HepG2 (cell line): ENCODE measurements around the gene SYCE3. TPM values are rescaled to one million over a fixed set of nuclear protein-coding genes. Genes with fewer than 3 reads are reported as not detected.

Experiments
- ATAC-seq: fragments of 200-7000 bp; cut with Tn5 transposase; 3 replicates; pipeline ENCODE4 v1.9.1; 2020; ENCODE audit warnings: mild to moderate bottlenecking, moderate library complexity
- BruUV-seq: library from RNA; stranded (reverse); fragments of 400-500 nt; replicated peaks from 2 replicates; lab custom pipeline; 2021; lab: Mats Ljungman, UMichigan
- CTCF ChIA-PET: fragments of 300-600 bp; formaldehyde crosslinking; extraction: SDS; loops from one replicate; lab custom pipeline; 2021; ENCODE audit warnings: low total read pairs, inconsistent platforms, low intra/inter-chr PET ratio; lab: Yijun Ruan, JAX
- POLR2A ChIA-PET: fragments of 350-600 bp; sonication (Branson Sonifier 250); formaldehyde crosslinking; loops from one replicate; lab custom pipeline; 2020; ENCODE audit warnings: antibody characterized with exemption, inconsistent platforms; lab: Yijun Ruan, JAX
- DNase-seq: peaks from one replicate; pipeline ENCODE4 v3.0.0-alpha.2; 2015; ENCODE audit warnings: low spot score
- FAIRE-seq: peaks from 3 replicates; lab custom pipeline; 2011; peaks lifted over from hg19 to GRCh38; lab: Jason Lieb, UNC
- H2AFZ ChIP-seq: one replicate; pipeline ENCODE4 v1.6.1; 2011; ENCODE audit warnings: low read length, inconsistent platforms
- H3K27ac ChIP-seq: fragments of 300-600 bp; 3 replicates; pipeline ENCODE4 v1.8.0; 2011; ENCODE audit warnings: mixed run types, mild to moderate bottlenecking, mixed read lengths, low read length, inconsistent platforms; ENCODE audit not compliant: insufficient read depth; ENCODE audit errors: extremely low read length
- H3K27me3 ChIP-seq, 2 experiments: fragments of 200-600 bp in 1 of 2; 2 replicates in 1 of 2; 3 replicates in 1 of 2; pipeline versions ENCODE4 v1.6.0 to v1.8.0; 2011; ENCODE audit warnings: low read length in 2 of 2, mild to moderate bottlenecking in 2 of 2, moderate library complexity in 2 of 2, inconsistent platforms in 1 of 2; ENCODE audit not compliant: insufficient read depth in 2 of 2, control insufficient read depth in 1 of 2
- H3K36me3 ChIP-seq, 2 experiments: fragments of 200-600 bp in 1 of 2; replicated peaks in 1 of 2; 2 replicates in 1 of 2; 3 replicates in 1 of 2; pipeline versions ENCODE4 v1.5.1 to v1.8.0; 2011; ENCODE audit warnings: low read length in 2 of 2, inconsistent platforms in 1 of 2; ENCODE audit not compliant: insufficient read depth in 2 of 2, control insufficient read depth in 1 of 2
- H3K4me1 ChIP-seq: 2 replicates; pipeline ENCODE4 v1.5.1; 2012; ENCODE audit warnings: low read length, inconsistent platforms; ENCODE audit not compliant: insufficient read depth
- H3K4me2 ChIP-seq: 2 replicates; pipeline ENCODE4 v1.6.0; 2011; ENCODE audit warnings: low read depth, low read length, inconsistent platforms
- H3K4me3 ChIP-seq, 3 experiments: fragments of 200-600 bp in 1 of 3; sonication (generic), shearing (Covaris generic) in 1 of 3; replicated peaks in 1 of 3; 2 replicates each; pipeline ENCODE4 v1.5.1; 2011 to 2016; ENCODE audit warnings: low read length in 3 of 3, inconsistent platforms in 2 of 3, low read depth in 2 of 3, mild to moderate bottlenecking in 2 of 3, control low read depth in 1 of 3, mixed read lengths in 1 of 3; ENCODE audit not compliant: insufficient read depth in 1 of 3
- H3K79me2 ChIP-seq: one replicate; pipeline ENCODE4 v1.6.1; 2011; ENCODE audit warnings: low read length, inconsistent platforms; ENCODE audit not compliant: insufficient read depth
- H3K9ac ChIP-seq: 2 replicates; pipeline ENCODE4 v1.6.0; 2011; ENCODE audit warnings: mild to moderate bottlenecking, low read depth, low read length, inconsistent platforms; ENCODE audit not compliant: insufficient read depth
- H3K9me3 ChIP-seq: 2 replicates; pipeline ENCODE4 v1.5.1; 2012; ENCODE audit warnings: mild to moderate bottlenecking, low read length
- H4K20me1 ChIP-seq: 2 replicates; pipeline ENCODE4 v1.6.0; 2011; ENCODE audit warnings: inconsistent platforms, mild to moderate bottlenecking, low read length, moderate library complexity; ENCODE audit not compliant: insufficient read depth
- ADNP ChIP-seq: sonication (generic); formaldehyde crosslinking; IDR thresholded peaks from 2 replicates; pipeline ENCODE4 v1.4.0; 2020; ENCODE audit warnings: missing genetic modification reagents
- FOXK2 ChIP-seq: fragments of 450-650 bp; IDR thresholded peaks from 2 replicates; pipeline ENCODE4 v1.6.1; 2016
- MATR3 ChIP-seq: sonication (generic); formaldehyde crosslinking; IDR thresholded peaks from 2 replicates; pipeline ENCODE4 v1.4.0; 2020; ENCODE audit warnings: missing genetic modification reagents
- ZNF382 ChIP-seq: sonication (generic); formaldehyde crosslinking; IDR thresholded peaks from 2 replicates; pipeline ENCODE4 v1.5.0; 2020; ENCODE audit warnings: missing genetic modification reagents, mild to moderate bottlenecking, borderline replicate concordance
- ZNF501 ChIP-seq: sonication (generic); formaldehyde crosslinking; IDR thresholded peaks from 2 replicates; pipeline ENCODE4 v1.5.1; 2020; ENCODE audit warnings: mild to moderate bottlenecking, moderate library complexity, missing genetic modification reagents
- ZNF709 ChIP-seq: sonication (generic); formaldehyde crosslinking; IDR thresholded peaks from 2 replicates; pipeline ENCODE4 v1.5.0; 2020; ENCODE audit warnings: mild to moderate bottlenecking, missing genetic modification reagents
- WGBS: methylation state at CpG from one replicate; pipeline ENCODE4 v1.1.6; 2017; ENCODE audit warnings: low lambda C conversion rate; 5-methylcytosine and 5-hydroxymethylcytosine counted together
- in situ Hi-C: cut with HindIII; loops from 2 replicates; pipeline ENCODE4 v1.10.0; 2017; ENCODE audit warnings: low pct_unique_long_range_greater_than_20kb; ENCODE audit not compliant: extremely low pct_ligation_motif_present
- intact Hi-C: fragments of 100-400 bp; cut with micrococcal nuclease; formaldehyde crosslinking; loops from one replicate; pipeline ENCODE4 v1.10.0; 2022; ENCODE audit not compliant: unreplicated experiment
- polyA plus RNA-seq, 8 experiments: library from polyadenylated mRNA; depleted of rRNA in 3 of 8; stranded (reverse) in 7 of 8; unstranded in 1 of 8; fragments of >200 nt; fragmentation: Illumina TruSeq in 4 of 8; extraction: Trizol in 4 of 8; gene quantifications; 2 replicates each; pipeline versions ENCODE4 v1.2.1 to v1.2.3, GENCODE V29; 2011 to 2016; ENCODE audit warnings: low read depth in 4 of 8, missing spikeins in 1 of 8, mixed read lengths in 1 of 8; ENCODE audit not compliant: insufficient read depth in 1 of 8
- total RNA-seq, 5 experiments: library from RNA; depleted of rRNA; stranded (reverse); fragments of >200 nt; fragmentation: Illumina TruSeq; extraction: Trizol; gene quantifications; 2 replicates each; pipeline ENCODE4 v1.2.3, GENCODE V29; 2016; ENCODE audit warnings: low read depth in 1 of 5
- TF ChIP-seq, protein P1 (sequence below): sonication (generic); formaldehyde crosslinking; conservative IDR thresholded peaks from 2 replicates; pipeline ENCODE4 v1.8.0; 2022; ENCODE audit warnings: missing genetic modification reagents
- TF ChIP-seq, protein P2 (sequence below): sonication (generic); formaldehyde crosslinking; IDR thresholded peaks from 2 replicates; pipeline ENCODE4 v1.5.0; 2020; ENCODE audit warnings: missing genetic modification reagents
- TF ChIP-seq, protein P3 (sequence below): sonication (generic); formaldehyde crosslinking; IDR thresholded peaks from 2 replicates; pipeline ENCODE4 v1.8.0; 2022; ENCODE audit warnings: missing genetic modification reagents, mild to moderate bottlenecking, borderline replicate concordance
- TF ChIP-seq, protein P4 (sequence below): sonication (generic); formaldehyde crosslinking; IDR thresholded peaks from 2 replicates; pipeline ENCODE4 v1.8.1; 2022; ENCODE audit warnings: mild to moderate bottlenecking, missing genetic modification reagents

Gene SYCE3
- total and polyA plus RNA-seq, 2 of the 13 experiments (the other 11 are each of a cell fraction or from before 2014, with no cell fraction given): not detected

DNA sequence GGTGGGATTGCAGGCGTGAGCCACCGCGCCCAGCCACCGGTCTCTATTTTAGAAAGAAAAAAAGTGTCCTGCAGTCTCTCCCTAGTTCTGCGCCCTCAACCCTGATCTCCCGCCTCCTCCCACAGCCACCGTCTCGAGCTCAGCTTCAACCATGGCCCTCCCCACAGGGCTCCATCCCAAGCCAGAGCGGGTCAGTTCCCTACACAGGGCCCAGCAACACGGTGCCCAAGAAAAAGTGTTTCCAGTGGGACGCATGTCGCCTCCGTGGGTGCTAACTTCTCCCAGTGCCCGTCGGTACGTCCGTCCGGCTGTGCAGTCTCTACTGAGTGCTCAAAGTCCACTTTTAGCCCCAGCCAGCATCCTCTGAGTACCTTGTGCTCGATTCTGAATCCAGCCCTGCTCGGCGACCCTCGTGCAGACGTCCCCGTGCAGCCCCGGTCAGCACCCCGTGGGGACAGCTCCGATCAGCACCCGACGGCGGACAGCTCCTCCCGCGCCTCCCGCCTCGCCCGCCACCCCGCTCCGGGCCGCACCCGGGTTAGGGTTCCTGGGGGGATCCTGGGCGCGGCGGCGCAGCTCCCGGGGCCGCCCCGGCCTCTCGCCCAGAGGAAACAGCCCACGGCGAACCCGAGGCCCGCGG is 37.2 kb upstream of the SYCE3 start (continued):
- TF ChIP-seq ZNF382 (CRISPR knock-in tag) (no peak), FOXK2 (no peak), MATR3 (CRISPR knock-in tag) (no peak), ADNP (CRISPR knock-in tag) (0 out of 2 replicates have a peak, but pooled peaks have one; percentile 33), ZNF501 (peak; percentile 80), ZNF709 (CRISPR knock-in tag) (peak; percentile 98)
- TF ChIP-seq, protein P1, sequence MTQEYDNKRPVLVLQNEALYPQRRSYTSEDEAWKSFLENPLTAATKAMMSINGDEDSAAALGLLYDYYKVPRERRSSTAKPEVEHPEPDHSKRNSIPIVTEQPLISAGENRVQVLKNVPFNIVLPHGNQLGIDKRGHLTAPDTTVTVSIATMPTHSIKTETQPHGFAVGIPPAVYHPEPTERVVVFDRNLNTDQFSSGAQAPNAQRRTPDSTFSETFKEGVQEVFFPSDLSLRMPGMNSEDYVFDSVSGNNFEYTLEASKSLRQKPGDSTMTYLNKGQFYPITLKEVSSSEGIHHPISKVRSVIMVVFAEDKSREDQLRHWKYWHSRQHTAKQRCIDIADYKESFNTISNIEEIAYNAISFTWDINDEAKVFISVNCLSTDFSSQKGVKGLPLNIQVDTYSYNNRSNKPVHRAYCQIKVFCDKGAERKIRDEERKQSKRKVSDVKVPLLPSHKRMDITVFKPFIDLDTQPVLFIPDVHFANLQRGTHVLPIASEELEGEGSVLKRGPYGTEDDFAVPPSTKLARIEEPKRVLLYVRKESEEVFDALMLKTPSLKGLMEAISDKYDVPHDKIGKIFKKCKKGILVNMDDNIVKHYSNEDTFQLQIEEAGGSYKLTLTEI: peak; percentile 19; the same call in 1 of the 2 replicates
- TF ChIP-seq, protein P2, sequence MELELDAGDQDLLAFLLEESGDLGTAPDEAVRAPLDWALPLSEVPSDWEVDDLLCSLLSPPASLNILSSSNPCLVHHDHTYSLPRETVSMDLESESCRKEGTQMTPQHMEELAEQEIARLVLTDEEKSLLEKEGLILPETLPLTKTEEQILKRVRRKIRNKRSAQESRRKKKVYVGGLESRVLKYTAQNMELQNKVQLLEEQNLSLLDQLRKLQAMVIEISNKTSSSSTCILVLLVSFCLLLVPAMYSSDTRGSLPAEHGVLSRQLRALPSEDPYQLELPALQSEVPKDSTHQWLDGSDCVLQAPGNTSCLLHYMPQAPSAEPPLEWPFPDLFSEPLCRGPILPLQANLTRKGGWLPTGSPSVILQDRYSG: peak; percentile 99
- TF ChIP-seq, protein P3, sequence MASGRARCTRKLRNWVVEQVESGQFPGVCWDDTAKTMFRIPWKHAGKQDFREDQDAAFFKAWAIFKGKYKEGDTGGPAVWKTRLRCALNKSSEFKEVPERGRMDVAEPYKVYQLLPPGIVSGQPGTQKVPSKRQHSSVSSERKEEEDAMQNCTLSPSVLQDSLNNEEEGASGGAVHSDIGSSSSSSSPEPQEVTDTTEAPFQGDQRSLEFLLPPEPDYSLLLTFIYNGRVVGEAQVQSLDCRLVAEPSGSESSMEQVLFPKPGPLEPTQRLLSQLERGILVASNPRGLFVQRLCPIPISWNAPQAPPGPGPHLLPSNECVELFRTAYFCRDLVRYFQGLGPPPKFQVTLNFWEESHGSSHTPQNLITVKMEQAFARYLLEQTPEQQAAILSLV: peak; percentile 99

DNA sequence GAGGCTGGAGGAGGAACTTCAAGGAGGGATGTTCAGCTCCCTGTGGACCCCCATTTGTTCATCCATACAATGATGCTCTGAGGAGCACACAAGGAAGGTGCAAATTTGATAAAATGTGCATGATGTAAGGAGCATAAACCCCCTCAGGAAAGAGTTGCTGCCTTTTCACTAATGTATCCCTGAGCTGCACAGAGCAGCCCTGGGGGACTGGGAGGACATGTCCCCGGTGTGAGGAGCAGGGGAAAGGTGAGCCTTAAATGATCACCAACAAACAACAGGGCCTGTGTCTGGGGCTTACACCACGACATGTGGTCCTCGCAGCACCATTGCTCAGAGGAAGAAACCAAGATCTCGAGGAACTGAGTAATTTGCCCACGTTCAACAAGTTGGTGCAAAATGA is 34.4 kb upstream of the SYCE3 start:
- ATAC-seq (no peak), DNase-seq (no peak), FAIRE-seq (no peak)
- no TSS peak for BruUV-seq
- in situ Hi-C loops: no loop called here
- intact Hi-C loops: no loop called here
- Histone ChIP-seq H3K27ac (no peak overlapping the region), H2AFZ (no peak overlapping the region), H3K9ac (no peak overlapping the region), H3K79me2 (no peaks in the 10 kb centered on the region), H3K4me3 (no peak overlapping the region), H3K9me3 (no peaks in the 10 kb centered on the region), H3K4me2 (no peak overlapping the region), H3K27me3 (peaks cover 0 to 2% of the 10 kb centered on the region in 2 experiments; a peak in 2 of 5 replicates), H4K20me1 (no peaks in the 10 kb centered on the region; the same call in 1 of the 2 replicates), H3K36me3 (no peaks in the 10 kb centered on the region)
- WGBS: 28% methylated on average over 5 of the region's 5 CpGs
- ChIA-PET POLR2A (no interaction called here), CTCF (no interaction called here)
- TF ChIP-seq, protein P4, sequence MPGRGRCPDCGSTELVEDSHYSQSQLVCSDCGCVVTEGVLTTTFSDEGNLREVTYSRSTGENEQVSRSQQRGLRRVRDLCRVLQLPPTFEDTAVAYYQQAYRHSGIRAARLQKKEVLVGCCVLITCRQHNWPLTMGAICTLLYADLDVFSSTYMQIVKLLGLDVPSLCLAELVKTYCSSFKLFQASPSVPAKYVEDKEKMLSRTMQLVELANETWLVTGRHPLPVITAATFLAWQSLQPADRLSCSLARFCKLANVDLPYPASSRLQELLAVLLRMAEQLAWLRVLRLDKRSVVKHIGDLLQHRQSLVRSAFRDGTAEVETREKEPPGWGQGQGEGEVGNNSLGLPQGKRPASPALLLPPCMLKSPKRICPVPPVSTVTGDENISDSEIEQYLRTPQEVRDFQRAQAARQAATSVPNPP (CRISPR knock-in tag): no peak
- TF ChIP-seq, all 625 proteins: peak for 0
- peaks cover 15% of the 10 kb centered on the region for H3K4me1 ChIP-seq
